Suprapubic skin (tissue), 4 donors: ENCODE results near the gene CRYM.
"Not testable (repeated sequence)": the region's sequence is repeated elsewhere in the genome, so short reads cannot be mapped to it uniquely, and the experiment has no call there.

Experiments used
- CTCF ChIP-seq, 2 donors: fragments of 200-600 bp in 1 of 2; fragments of 450-650 bp in 1 of 2; sonication (generic) in 1 of 2; IDR thresholded peaks; one replicate each; pipeline ENCODE4 v1.5.1; 2016 to 2019; ENCODE audit warnings: antibody characterized with exemption in 2 of 2, mild to moderate bottlenecking in 1 of 2, moderate library complexity in 1 of 2
- EP300 ChIP-seq: sonication (generic); formaldehyde crosslinking; IDR thresholded peaks from one replicate; pipeline ENCODE4 v1.6.1; 2017; ENCODE audit warnings: antibody characterized with exemption
- POLR2A ChIP-seq, 2 donors: fragments of 450-650 bp; IDR thresholded peaks; one replicate each; pipeline ENCODE4 v1.6.1; 2017; ENCODE audit warnings: antibody characterized with exemption in 2 of 2, mild to moderate bottlenecking in 2 of 2, moderate library complexity in 2 of 2
- POLR2AphosphoS5 ChIP-seq, 3 donors: sonication (generic); formaldehyde crosslinking; IDR thresholded peaks; one replicate each; pipeline ENCODE4 v1.6.1; 2017; ENCODE audit warnings: antibody characterized with exemption in 3 of 3

DNA sequence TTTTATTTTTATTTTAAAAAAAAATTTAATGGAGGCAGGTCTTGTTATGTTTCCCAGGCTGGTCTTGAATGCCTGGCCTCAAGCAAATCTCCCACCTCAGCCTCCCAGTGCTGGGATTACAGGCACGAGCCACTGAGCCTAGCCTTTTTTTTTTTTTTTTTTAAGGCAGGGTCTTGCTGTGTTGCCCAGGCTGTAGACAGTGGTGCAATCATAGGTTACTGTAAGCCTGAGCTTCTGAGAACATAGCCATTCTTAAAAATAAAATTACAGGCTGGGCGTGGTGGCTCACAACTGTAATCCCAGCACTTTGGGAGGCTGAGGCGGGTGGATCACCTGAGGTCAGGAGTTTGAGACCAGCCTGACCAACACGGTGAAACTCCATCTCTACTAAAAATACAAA is 29.9 kb downstream of the CRYM start:
- not testable (repeated sequence) for TF ChIP-seq POLR2A (IDR thresholded peaks at IDR 0.05); CTCF (IDR thresholded peaks at IDR 0.05); EP300; POLR2AphosphoS5 (IDR thresholded peaks at IDR 0.05)
